HG03520 (cell line): ENCODE data around the gene ZNF652.
"Not testable (repeated sequence)": the region's sequence is repeated elsewhere in the genome, so short reads cannot be mapped to it uniquely, and the experiment has no call there.

Source experiments
- ATAC-seq: cut with Tn5 transposase; IDR thresholded peaks from one replicate; pipeline ENCODE4 v1.9.1; 2021; ENCODE audit warnings: mild to moderate bottlenecking, moderate library complexity; ENCODE audit not compliant: unreplicated experiment

ZNF652 gene

GRCh38 chr17:49318435-49318965 is 43.5 kb downstream of the ZNF652 start:
- ATAC-seq, result no peak

DNA sequence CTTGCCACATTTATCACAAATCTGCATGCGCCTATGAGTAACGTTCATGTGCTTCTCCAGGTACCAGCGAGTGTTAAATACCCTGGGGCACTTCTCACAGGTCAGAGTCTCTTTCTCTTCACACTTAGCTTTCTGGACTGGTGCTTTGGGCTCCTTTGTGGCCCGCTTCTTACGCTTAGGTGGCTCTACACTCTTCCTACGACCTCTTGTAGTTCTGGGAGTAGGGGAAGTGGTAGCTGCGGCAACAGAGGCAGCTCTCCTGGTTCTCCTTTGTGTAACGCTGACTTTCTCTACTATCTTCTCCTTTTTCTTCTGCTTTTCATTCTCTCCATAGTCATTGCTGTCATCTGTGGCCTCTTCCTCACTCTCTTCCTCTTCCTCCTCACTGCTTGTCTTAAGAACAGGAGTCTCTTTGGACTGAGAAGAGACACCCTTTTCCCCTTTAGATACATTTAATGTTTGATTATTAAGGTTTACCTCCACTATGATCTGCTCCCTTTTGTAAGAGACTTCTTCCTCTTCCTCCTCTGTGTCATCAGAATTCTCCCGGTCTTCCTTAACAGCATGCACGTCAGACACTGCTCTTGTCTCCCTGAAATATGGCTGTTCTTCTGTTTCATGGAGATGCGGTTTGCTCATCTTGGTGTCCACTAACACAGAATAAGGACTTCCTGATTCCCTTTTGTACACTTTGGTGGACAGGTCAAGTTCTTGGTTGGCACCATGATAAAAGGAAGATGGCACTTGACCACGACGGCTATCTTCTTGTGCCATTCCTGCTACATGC is 45.0 kb downstream of the ZNF652 start:
- ATAC-seq, result no peak

DNA sequence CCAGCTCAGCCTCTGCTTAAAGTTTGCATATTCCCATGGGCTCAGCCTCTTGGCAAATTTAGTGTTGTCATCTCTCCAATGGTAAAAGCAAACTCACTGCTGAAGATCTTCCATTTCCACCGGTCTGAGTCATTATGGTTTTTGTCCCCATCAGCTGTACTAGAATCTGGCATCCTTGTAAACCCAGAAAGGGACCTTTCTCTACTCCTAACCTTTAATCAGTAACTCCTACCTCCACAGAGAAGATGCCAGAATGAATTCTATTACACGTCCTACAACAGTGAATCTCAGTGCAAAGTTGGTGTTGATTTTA is 45.8 kb downstream of the ZNF652 start:
- no peak for ATAC-seq

GRCh38 chr17:49315551-49316257 is 46.3 kb downstream of the ZNF652 start:
- no peak for ATAC-seq

- ATAC-seq, result no peak
Measured at GRCh38 chr17:49312722-49313121, 49.3 kb downstream of the ZNF652 start.

- no peak for ATAC-seq
Measured at GRCh38 chr17:49299996-49300395, 62.1 kb downstream of the ZNF652 start.

GRCh38 chr17:49298371-49298976 is 63.6 kb downstream of the ZNF652 start:
- no peak for ATAC-seq

DNA sequence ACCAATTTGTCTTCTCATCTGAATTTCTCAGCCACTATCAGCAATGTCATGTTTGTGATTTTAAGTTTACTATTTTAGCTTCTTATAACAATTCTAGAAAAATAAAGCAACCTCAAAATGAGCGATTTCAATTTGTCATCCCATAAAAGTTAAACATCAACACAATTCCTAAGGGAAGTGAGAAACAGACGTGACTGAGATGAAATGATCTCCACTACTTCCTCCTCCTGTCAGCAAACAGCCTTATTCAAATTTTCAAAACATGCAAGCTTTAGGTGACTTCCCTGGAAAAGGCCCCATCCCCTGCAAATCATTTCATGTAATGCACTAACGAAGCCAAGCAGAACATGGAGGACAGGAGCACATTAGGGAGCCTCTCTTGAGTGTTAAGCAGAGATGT is 64.9 kb downstream of the ZNF652 start:
- ATAC-seq, result no peak

DNA sequence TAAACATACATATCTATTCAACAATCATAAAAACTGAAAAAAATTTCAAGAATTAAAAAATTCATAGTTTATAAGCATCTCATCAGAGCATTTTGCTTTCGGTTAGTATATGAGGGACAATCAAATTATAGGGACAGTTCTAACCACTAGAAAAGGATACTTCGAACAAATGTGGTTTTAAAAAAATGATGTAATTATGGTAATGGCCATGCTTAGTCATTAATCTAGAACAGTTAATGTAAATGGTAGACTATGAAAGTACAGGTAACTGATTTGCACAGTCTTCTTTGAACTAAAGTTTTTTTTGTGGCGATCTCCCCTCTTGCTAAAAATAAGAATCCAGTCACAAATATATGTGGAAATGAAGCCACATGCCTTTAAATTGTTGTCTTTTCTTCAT is 67.9 kb downstream of the ZNF652 start:
- ATAC-seq, result no peak

DNA sequence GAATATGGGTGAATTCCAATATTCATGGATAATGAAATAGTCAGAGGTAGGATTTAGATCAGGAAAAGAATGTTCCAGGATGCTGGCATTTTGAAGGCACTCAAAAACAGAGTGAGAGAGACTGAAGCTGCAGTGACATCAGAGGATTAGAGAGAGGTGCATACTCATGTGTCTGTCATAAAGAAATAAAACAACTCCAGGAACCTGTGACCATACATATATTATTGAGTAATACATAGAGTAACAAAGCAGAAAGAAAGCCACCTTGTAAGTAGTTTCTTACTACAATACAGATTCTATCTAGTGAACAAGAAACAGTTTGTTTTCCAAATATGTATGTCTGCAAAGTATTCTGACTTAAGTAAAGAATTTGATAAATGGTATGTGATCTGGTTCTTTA is 69.1 kb downstream of the ZNF652 start:
- no peak for ATAC-seq

GRCh38 chr17:49291929-49292328 is 70.1 kb downstream of the ZNF652 start:
- ATAC-seq, result no peak

DNA sequence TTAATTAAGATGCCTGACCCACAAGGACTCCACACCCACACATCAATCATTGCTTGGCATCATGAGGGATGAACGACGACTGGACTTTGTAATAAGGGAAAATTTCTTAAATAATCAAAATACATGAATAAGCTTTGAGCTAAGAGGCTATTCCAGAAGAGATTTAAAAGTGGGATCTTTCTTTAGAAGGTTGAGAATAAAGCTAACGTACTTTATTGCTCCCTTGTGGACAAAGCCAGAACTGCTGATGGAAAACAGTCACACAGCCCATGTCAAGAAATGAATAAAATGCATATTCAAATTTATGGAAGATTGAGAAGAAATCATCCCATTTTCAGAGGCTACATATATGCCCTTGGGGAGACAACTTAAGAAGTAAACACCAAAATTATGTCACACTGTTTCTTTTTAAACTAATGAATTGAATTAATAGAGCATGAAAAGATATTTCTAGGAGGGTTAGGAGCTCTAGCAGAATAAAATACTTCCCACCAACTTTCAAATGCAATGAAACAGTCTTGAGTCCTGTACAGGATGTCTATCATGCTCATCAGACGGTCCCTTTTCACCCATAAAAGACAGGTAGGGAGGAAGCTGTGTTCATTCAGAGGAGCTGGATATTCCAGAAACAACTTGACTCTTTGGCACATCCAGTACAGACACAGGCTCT is 71.2 kb downstream of the ZNF652 start:
- ATAC-seq, result no peak

DNA sequence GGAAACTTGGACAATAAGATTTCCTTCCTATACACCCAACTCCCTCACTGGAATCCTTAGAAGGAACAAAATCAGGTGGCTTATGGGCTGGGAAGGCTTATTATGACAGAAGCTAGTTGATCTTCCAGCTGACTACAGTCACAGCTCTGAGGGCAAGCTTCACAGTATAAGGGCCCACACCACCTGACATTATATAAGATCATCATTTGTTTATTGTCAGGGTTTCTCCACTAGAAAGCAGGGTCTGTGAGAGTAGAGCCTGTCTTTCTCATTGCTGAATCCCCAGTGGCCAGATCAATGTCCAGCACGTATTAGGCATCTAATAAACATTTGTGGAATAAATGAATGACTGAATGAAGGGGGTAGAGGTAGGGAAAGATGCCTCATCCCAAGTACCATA is 73.7 kb downstream of the ZNF652 start:
- ATAC-seq, result no peak

GRCh38 chr17:49287481-49287880 is 74.6 kb downstream of the ZNF652 start:
- no peak for ATAC-seq

DNA sequence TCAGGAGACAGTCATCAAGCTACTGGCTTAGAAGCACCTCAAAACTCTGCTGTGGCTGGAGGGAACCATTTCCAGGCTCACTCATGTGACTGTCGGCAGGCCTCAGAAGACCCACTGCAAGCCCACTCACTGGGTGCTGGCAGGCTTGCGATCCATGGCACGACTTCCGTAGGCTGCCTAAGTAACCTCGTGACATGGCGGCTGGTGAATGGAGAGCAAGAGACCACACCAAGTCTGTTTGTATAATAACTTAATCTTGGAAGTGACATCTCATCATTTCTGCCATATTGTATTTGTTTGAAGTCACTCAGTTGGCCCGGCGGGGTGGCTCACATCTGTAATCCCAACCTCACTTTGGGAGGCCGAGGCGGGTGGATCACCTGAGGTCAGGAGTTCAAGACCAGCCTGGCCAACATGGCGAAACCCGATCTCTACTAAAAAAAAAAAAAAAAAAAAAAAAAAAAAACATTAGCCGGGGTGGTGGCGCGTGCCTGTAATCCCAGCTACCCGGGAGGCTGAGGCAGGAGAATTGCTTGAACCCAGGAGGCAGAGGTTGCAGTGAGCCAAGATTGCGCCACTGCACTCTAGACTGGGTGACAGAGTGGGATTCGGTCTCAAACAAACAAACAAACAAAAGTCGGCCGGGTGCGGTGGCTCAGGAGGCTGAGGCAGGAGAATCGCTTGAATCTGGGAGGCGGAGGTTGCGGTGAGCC is 75.6 kb downstream of the ZNF652 start:
- ATAC-seq, result not testable (repeated sequence)

DNA sequence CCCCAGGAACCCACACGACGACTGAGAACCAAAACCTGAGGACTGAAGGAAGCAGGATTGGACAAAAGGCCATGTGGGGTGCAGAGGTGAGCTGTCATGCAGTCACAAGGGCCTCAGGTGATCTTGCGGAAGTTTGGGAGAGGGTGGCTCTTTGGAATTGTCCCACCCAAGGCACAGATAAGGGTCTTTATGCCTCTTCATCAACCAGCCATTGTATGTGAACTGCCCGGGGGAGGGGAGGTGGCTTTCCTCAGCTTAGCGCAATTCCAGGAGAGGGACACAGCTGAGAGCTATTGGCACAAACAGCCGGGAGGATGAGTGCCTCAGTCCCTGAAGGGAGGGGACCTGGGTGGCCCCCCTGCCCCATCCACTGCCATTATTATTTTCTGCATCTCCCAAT is 76.3 kb downstream of the ZNF652 start:
- no peak for ATAC-seq

DNA sequence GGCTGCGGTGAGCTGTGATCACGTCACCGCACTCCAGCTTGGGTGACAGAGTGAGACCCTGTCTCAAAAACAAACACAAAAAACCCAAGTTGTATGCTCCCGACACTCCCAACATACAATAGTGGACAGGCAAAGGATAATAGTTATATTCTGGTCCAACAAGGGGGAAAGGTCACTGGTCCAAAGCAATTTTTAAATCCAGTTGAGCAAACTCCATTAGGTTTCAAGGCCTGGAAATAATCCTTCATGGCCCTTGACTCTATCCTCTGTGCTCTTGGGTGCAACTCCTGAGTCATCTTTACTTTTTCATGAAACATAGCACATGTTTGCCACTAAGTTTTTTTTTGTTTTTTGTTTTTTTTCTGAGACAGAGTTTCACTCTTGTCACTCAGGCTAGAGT is 81.1 kb downstream of the ZNF652 start:
- no peak for ATAC-seq

- ATAC-seq, result no peak
Measured at GRCh38 chr17:49280061-49280460, 82.0 kb downstream of the ZNF652 start.

- not testable (repeated sequence) for ATAC-seq
Measured at GRCh38 chr17:49279263-49280015, 82.6 kb downstream of the ZNF652 start.

DNA sequence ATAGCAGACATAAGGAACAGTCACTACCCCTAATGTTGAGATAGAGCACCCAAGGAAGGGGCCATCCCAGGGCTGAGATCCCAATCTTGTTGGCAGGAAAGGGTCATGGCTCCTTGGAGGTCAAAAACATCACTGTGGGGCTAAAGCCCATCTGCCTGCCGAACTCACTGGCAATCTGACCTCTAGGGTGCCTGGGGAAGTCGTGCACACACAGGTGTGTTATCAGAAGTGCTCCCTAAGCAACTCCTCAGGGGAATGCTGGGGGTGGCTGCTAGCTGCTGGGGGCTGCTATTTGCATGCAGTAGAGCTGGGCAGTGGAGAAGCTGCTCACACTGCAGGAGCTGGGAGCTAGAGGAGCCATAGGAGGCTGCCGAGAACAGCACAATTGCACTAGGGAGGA is 84.0 kb downstream of the ZNF652 start:
- no peak for ATAC-seq
